ENCODE measurements around the gene MUC4. TPM values are rescaled to one million over a fixed set of nuclear protein-coding genes. Genes with fewer than 3 reads are reported as not detected.
A peak's percentile ranks its signal among the peaks of the same experiment; 100 is the strongest.

Gene MUC4
- total RNA-seq, 2 experiments from 2014 or later: 0.15 to 0.24 TPM

- peaks cover 4% of the 10 kb centered on the region for H3K4me1 Mint-ChIP-seq (ENCODE audit: low read depth)
- POLR2A ChIA-PET: no interaction called here
These were observed 39.3 kb upstream of the MUC4 start for GRCh38 chr3:195850857-195851543.

DNA sequence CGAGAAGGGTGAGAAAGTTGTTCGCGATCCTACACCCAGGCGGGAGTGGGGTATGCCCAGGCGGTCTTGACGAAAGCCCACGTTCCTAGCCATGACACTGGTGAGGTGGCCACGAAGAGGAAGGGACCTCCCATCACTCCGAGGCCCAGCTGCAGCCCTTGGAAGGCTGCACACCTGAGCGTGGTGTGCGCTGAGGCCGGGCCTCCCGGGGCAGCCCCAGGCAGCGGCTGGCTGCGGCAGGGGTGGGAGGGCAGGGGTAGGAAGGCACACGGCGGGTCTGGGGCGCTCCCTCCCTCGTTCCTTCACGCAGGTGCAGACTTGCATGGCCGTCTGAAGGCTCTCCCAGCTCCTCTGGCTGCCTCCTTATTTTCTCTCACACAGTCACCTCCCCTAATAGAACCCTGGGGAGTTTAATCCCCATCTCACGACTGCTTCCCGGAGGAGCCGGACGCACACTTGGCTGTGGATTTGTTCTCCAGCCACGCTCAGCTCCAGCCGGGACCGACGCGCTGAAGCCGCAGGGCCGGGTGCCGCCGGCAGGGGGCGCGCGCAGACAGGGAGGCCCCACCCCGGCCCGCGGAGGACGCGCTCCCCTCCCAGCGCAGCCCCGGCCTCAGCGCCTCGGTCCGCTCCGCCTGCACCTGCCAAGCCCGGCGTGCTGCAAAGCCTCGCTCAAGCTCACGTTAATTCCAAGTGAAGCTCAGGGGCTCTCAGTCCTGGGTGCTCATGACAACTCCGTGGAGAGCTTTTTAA, 37.8 kb upstream of the MUC4 start:
- ChIA-PET CTCF (interaction anchor here (1.0 to 5.1 kb wide), 20 partner anchors 9 to 578 kb away, joined by 3 to 29 read pairs (median 6); partner anchors contain the start of genes PPP1R2, TNK2 and XXYLT1), POLR2A (no interaction called here)
- no peaks in the 10 kb centered on the region for H3K9me3 Mint-ChIP-seq
- no peak for DNase-seq
- peaks cover 4% of the 10 kb centered on the region for H3K4me1 Mint-ChIP-seq (ENCODE audit: low read depth)
- H3K36me3 Mint-ChIP-seq: no peaks in the 10 kb centered on the region
- H3K4me3 Mint-ChIP-seq: no peak overlapping the region
- no peak overlapping the region for H3K27ac Mint-ChIP-seq
- peaks cover 2% of the 10 kb centered on the region for H3K27me3 Mint-ChIP-seq
- intact Hi-C loops (cut with micrococcal nuclease): loop anchor here (5.0 to 10.0 kb wide), 2 partner anchors 145 to 197 kb away; no protein-coding TSS in a partner anchor

More at GRCh38 chr3:195850857-195851543, 39.3 kb upstream of the MUC4 start:
- peak overlapping the region; percentile 16 for H3K4me3 Mint-ChIP-seq
- H3K9me3 Mint-ChIP-seq: no peaks in the 10 kb centered on the region
- intact Hi-C loops (cut with micrococcal nuclease): loop anchor here (1.0 to 10.0 kb wide), 4 partner anchors 144 to 580 kb away; partner anchors contain the start of gene XXYLT1
- H3K36me3 Mint-ChIP-seq: no peaks in the 10 kb centered on the region
- peak; percentile 93 for DNase-seq
- CTCF ChIA-PET: interaction anchor here (0.6 to 5.1 kb wide), 45 partner anchors 8 to 580 kb away, joined by 3 to 29 read pairs (median 5); partner anchors contain the start of genes PPP1R2, TNK2 and XXYLT1
- no peak overlapping the region for H3K27ac Mint-ChIP-seq
- H3K27me3 Mint-ChIP-seq: peaks cover 2% of the 10 kb centered on the region

- no peak overlapping the region for H3K27ac Mint-ChIP-seq
- intact Hi-C loops (cut with micrococcal nuclease): no loop called here
- peaks cover 2% of the 10 kb centered on the region for H3K27me3 Mint-ChIP-seq
- DNase-seq: no peak
- ChIA-PET CTCF (interaction anchor here (1.0 to 1.4 kb wide), 3 partner anchors 12 to 576 kb away, joined by 3 to 4 read pairs (median 4); partner anchors contain the start of gene XXYLT1), POLR2A (no interaction called here)
- no peaks in the 10 kb centered on the region for H3K9me3 Mint-ChIP-seq
- H3K4me1 Mint-ChIP-seq (ENCODE audit: low read depth): peaks cover 4% of the 10 kb centered on the region
- no peak overlapping the region for H3K4me3 Mint-ChIP-seq
- H3K36me3 Mint-ChIP-seq: no peaks in the 10 kb centered on the region
These were observed 35.6 kb upstream of the MUC4 start for GRCh38 chr3:195847055-195847950.

DNA sequence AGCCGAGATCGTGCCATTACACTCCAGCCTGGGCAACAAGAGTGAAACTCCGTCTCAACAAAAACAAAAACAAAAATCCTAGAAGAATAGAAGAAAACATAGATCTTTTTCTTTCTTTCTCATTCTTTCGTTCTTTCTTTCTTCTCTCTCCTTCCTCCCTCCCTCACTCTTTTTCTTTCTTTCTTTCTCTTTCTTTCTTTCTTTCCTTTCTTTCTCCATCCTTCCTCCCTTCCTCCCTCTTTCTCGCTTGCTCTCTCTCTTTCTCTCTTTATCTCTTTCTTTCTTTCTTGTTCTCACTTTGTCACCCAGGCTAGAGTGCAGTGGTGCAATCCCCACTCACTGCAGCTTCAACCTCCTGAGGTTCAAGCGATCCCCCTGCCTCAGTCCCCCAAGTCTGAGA, 33.8 kb upstream of the MUC4 start:
- Mint-ChIP-seq H3K27me3 (peaks cover 2% of the 10 kb centered on the region), H3K36me3 (no peaks in the 10 kb centered on the region), H3K27ac (no peak overlapping the region), H3K4me1 (ENCODE audit: low read depth) (no peaks in the 10 kb centered on the region), H3K4me3 (no peak overlapping the region), H3K9me3 (no peaks in the 10 kb centered on the region)
- intact Hi-C loops (cut with micrococcal nuclease): no loop called here
- POLR2A ChIA-PET: no interaction called here
- no peak for DNase-seq
- CTCF ChIA-PET: no interaction called here

- CTCF ChIA-PET: interaction anchor here (1.2 kb wide), 1 partner anchor 15 kb away, joined by 6 read pairs; no protein-coding TSS in a partner anchor
- peaks cover 2% of the 10 kb centered on the region for H3K27me3 Mint-ChIP-seq
- no peak overlapping the region for H3K4me3 Mint-ChIP-seq
- intact Hi-C loops (cut with micrococcal nuclease): no loop called here
- no peaks in the 10 kb centered on the region for H3K9me3 Mint-ChIP-seq
- no peak overlapping the region for H3K27ac Mint-ChIP-seq
- H3K4me1 Mint-ChIP-seq (ENCODE audit: low read depth): no peaks in the 10 kb centered on the region
- POLR2A ChIA-PET: no interaction called here
- H3K36me3 Mint-ChIP-seq: no peaks in the 10 kb centered on the region
- no peak for DNase-seq
These were observed 33.0 kb upstream of the MUC4 start for GRCh38 chr3:195844671-195845218.

DNA sequence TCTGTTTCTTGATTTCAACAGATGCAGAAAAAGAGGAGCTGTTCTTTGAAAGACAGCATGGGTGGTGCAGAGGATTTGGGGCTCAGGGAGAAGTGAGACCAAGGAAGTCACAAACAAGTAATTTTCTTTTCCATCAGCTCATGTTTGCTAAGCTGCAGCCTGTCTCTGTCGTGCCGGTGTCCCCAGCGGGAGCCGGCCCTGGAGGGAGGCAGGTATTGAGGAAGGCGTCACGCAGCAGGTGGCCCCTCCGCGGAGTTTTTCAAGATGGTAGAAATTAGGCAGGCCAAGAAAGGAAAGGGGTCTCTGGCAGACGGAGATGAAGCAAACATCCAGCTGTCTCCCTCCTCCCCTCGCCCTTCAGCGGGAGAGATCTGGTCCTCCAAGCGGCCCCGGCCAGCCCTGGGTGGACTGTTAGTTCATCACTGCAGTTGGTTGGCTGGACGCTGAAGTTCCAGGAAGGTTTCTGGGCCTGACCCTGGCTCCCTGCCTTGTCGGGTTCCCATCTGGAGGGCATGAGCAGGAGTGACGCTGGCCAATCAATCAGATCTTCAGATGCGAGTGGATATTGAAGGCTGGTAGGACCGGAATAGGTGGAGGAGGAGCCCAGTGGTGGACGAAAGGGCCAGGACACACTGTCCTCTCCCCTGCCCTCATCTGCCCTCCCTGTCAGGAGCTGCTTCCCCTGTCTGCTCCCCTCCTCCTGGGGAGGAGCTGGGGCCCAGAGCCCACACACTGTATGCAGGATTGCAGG, 27.7 kb upstream of the MUC4 start:
- Mint-ChIP-seq H3K36me3 (no peaks in the 10 kb centered on the region), H3K27ac (no peak overlapping the region), H3K27me3 (peaks cover 2% of the 10 kb centered on the region), H3K9me3 (no peaks in the 10 kb centered on the region), H3K4me3 (no peak overlapping the region), H3K4me1 (ENCODE audit: low read depth) (no peaks in the 10 kb centered on the region)
- ChIA-PET POLR2A (no interaction called here), CTCF (interaction anchor here (0.8 to 4.2 kb wide), 4 partner anchors 10 to 92 kb away, joined by 3 to 25 read pairs (median 4); no protein-coding TSS in a partner anchor)
- intact Hi-C loops (cut with micrococcal nuclease): no loop called here
- no peak for DNase-seq

DNA sequence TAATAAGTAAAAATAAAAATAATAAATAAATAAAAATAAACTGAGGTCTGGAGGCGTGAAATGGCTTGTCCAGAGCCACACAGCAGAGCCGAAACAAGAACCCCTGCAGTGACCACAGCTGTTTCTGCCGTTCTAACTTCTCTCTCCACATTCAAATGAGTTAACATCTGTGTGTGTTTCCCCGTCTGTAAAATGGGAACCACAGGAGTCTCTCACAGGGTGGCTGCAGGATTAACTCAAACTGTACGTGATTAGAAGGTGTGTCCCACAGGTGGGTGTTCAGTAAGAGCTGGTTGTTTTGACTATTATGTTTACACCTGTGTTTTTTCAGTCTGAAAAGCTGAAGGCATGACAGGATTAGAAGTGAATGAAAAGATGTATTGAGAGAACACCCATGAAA, 27.0 kb upstream of the MUC4 start:
- ChIA-PET POLR2A (no interaction called here), CTCF (interaction anchor here (0.8 to 4.2 kb wide), 4 partner anchors 11 to 91 kb away, joined by 3 to 25 read pairs (median 4); no protein-coding TSS in a partner anchor)
- Mint-ChIP-seq H3K27ac (no peak overlapping the region), H3K4me1 (ENCODE audit: low read depth) (no peaks in the 10 kb centered on the region), H3K27me3 (peaks cover 2% of the 10 kb centered on the region), H3K4me3 (no peak overlapping the region), H3K9me3 (no peaks in the 10 kb centered on the region), H3K36me3 (no peaks in the 10 kb centered on the region)
- intact Hi-C loops (cut with micrococcal nuclease): no loop called here
- no peak for DNase-seq

- DNase-seq: no peak
- intact Hi-C loops (cut with micrococcal nuclease): no loop called here
- H3K4me3 Mint-ChIP-seq: no peak overlapping the region
- ChIA-PET POLR2A (no interaction called here), CTCF (interaction anchor here (1.5 kb wide), 1 partner anchor 14 kb away, joined by 6 read pairs; no protein-coding TSS in a partner anchor)
- H3K36me3 Mint-ChIP-seq: no peaks in the 10 kb centered on the region
- H3K4me1 Mint-ChIP-seq (ENCODE audit: low read depth): no peaks in the 10 kb centered on the region
- H3K27me3 Mint-ChIP-seq: peaks cover 2% of the 10 kb centered on the region
- no peaks in the 10 kb centered on the region for H3K9me3 Mint-ChIP-seq
- H3K27ac Mint-ChIP-seq: no peak overlapping the region
These were observed 24.9 kb upstream of the MUC4 start for GRCh38 chr3:195836476-195837135.

DNA sequence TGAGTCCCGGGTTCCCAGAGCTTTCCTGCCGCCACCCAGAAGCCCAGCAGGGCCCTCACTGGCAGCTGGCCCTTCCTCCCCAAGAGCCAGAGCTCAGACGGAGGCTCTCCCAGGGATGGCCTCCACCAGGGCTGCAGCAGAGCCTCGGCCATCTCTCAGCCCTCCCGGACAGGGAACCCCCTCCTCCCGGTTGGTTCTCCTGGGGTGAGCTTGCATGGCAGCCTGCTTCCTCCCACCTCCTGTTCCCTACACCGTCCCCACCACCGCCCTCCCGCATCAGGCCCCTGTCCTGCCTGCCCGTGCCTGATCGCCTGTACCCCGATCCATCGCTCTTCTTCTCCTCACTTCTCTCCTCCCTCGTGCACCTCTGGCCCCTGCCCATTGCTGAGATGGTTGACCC, 24.1 kb upstream of the MUC4 start:
- no peaks in the 10 kb centered on the region for H3K36me3 Mint-ChIP-seq
- CTCF ChIA-PET: interaction anchor here (1.5 kb wide), 1 partner anchor 15 kb away, joined by 6 read pairs; no protein-coding TSS in a partner anchor
- POLR2A ChIA-PET: no interaction called here
- peaks cover 2% of the 10 kb centered on the region for H3K27me3 Mint-ChIP-seq
- no peaks in the 10 kb centered on the region for H3K4me1 Mint-ChIP-seq (ENCODE audit: low read depth)
- H3K9me3 Mint-ChIP-seq: no peaks in the 10 kb centered on the region
- intact Hi-C loops (cut with micrococcal nuclease): no loop called here
- no peak for DNase-seq
- H3K27ac Mint-ChIP-seq: no peak overlapping the region
- H3K4me3 Mint-ChIP-seq: no peak overlapping the region

DNA sequence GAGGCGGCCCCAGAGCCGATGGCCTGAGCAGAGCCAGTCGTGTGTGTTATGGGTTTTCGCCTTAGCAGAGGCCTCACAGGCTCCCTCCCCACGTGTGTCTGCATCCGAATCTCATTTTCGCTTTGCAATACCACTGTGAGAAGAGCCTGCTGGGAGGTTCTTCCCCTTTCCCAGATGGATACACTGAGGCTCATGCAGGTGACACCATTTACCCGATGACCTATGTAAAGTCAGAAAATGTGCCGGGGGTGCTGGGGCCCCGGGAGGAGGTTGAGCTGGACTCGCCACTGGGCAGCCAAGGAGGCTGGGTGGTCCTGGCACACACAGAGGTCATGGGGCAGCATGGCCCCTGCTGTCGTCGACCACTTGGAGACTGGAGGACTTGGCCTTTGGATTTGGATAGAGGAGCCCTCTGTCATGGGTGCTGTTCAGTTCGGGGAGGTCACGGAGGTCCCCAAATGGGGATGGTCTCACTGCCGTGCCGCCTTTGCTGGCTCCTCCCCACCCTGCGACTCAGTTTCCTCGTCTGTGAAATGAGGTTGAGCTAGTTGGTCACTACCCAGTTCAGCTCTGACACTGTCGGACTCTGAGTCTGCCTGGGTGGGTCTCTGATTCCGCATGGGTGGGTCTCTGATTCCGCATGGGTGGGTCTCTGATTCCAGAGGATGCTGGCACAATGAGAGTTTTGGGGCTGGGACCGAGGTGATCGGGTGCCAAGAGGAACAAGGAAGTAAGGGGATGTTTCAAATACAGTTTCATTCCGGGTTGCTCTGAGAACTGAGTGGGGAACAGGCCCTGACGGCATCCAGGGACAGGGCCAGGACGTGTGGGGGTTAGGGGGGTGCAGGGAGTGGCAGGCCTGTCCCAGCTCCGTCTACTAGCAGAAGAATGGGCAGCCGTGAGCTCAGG, 23.2 kb upstream of the MUC4 start:
- Mint-ChIP-seq H3K9me3 (no peaks in the 10 kb centered on the region), H3K36me3 (no peaks in the 10 kb centered on the region), H3K27ac (no peak overlapping the region), H3K4me3 (no peak overlapping the region), H3K4me1 (ENCODE audit: low read depth) (no peaks in the 10 kb centered on the region), H3K27me3 (peaks cover 2% of the 10 kb centered on the region)
- intact Hi-C loops (cut with micrococcal nuclease): no loop called here
- POLR2A ChIA-PET: interaction anchor here (1.0 kb wide), 1 partner anchor 13 kb away, joined by 3 read pairs; no protein-coding TSS in a partner anchor
- CTCF ChIA-PET: interaction anchor here (1.5 kb wide), 1 partner anchor 16 kb away, joined by 6 read pairs; no protein-coding TSS in a partner anchor
- DNase-seq: no peak

Measured in activated CD4-positive, alpha-beta memory T cell treated with anti-CD3 and anti-CD28 coated beads for 36 hours (primary cell).